K562 (cell line): ENCODE data around the gene GRIN2A. TPM values are rescaled to one million over a fixed set of nuclear protein-coding genes. Genes with fewer than 3 reads are reported as not detected.

Experiments
- ATAC-seq: fragments of 200-7000 bp; cut with Tn5 transposase; 3 replicates; pipeline ENCODE4 v1.9.1; 2020; ENCODE audit warnings: moderate library complexity
- BruUV-seq: library from RNA; stranded (reverse); fragments of 400-500 nt; replicated peaks from 2 replicates; lab custom pipeline; 2021; lab: Mats Ljungman, UMichigan
- CTCF ChIA-PET: fragments of 300-600 bp; formaldehyde crosslinking; extraction: SDS; loops from one replicate; lab custom pipeline; 2021; ENCODE audit warnings: low intra/inter-chr PET ratio; lab: Yijun Ruan, JAX
- POLR2A ChIA-PET: fragments of 300-600, 350-650 bp; sonication (Branson Sonifier 250); formaldehyde crosslinking; extraction: SDS; loops from one replicate; lab custom pipeline; 2021; ENCODE audit warnings: antibody characterized with exemption, inconsistent platforms; lab: Yijun Ruan, JAX
- DNase-seq, 4 experiments: peaks; one replicate each; pipeline versions ENCODE4 v3.0.0 to v3.0.0-alpha.2; 2011 to 2018; ENCODE audit warnings: low spot score in 3 of 4, mixed read lengths in 3 of 4; ENCODE audit errors: extremely low read depth in 1 of 4
- FAIRE-seq: peaks from 2 replicates; lab custom pipeline; 2011; peaks lifted over from hg19 to GRCh38; lab: Jason Lieb, UNC
- H2AFZ ChIP-seq: 2 replicates; pipeline ENCODE4 v1.6.0; 2011; ENCODE audit warnings: low read depth, low read length, control low read depth, inconsistent platforms
- H3K27ac ChIP-seq: fragments of 200-600 bp; 3 replicates; pipeline ENCODE4 v1.8.0; 2011; ENCODE audit warnings: low read depth, mild to moderate bottlenecking, control low read depth, inconsistent platforms, low read length, moderate library complexity, mixed read lengths; ENCODE audit errors: extremely low read depth
- H3K27me3 ChIP-seq, 2 experiments: fragments of 300-600 bp in 1 of 2; 2 replicates in 1 of 2; 3 replicates in 1 of 2; pipeline versions ENCODE4 v1.6.0 to v1.8.0; 2011; ENCODE audit warnings: inconsistent platforms in 2 of 2, low read length in 2 of 2, mild to moderate bottlenecking in 1 of 2, mixed read lengths in 1 of 2, moderate library complexity in 1 of 2; ENCODE audit not compliant: control insufficient read depth in 2 of 2, insufficient read depth in 2 of 2
- H3K36me3 ChIP-seq: fragments of 300-600 bp; 3 replicates; pipeline ENCODE4 v1.8.0; 2011; ENCODE audit warnings: mild to moderate bottlenecking, low read length, inconsistent platforms; ENCODE audit not compliant: control insufficient read depth, insufficient read depth
- H3K4me1 ChIP-seq, 2 experiments: fragments of 200-600 bp in 1 of 2; replicated peaks in 1 of 2; 2 replicates in 1 of 2; 3 replicates in 1 of 2; pipeline versions ENCODE4 v1.5.1 to v1.8.0; 2011; ENCODE audit warnings: inconsistent platforms in 2 of 2, low read length in 2 of 2, mild to moderate bottlenecking in 1 of 2, mixed read lengths in 1 of 2, moderate library complexity in 1 of 2; ENCODE audit not compliant: control insufficient read depth in 2 of 2, insufficient read depth in 2 of 2
- H3K4me2 ChIP-seq: 2 replicates; pipeline ENCODE4 v1.6.1; 2011; ENCODE audit warnings: low read length, control low read depth, inconsistent platforms, mixed read lengths; ENCODE audit not compliant: insufficient read depth
- H3K4me3 ChIP-seq: fragments of 200-600 bp; sonication (generic), shearing (Covaris generic); 2 replicates; pipeline ENCODE4 v1.5.1; 2016; ENCODE audit warnings: control low read depth, inconsistent platforms
- H3K79me2 ChIP-seq: fragments of 200-600 bp; 3 replicates; pipeline ENCODE4 v1.8.0; 2011; ENCODE audit warnings: low read length, inconsistent platforms; ENCODE audit not compliant: control insufficient read depth, insufficient read depth
- H3K9ac ChIP-seq, 2 experiments: 2 replicates each; pipeline versions ENCODE4 v1.6.0 to v1.6.1; 2011; ENCODE audit warnings: low read depth in 2 of 2, low read length in 2 of 2, control low read depth in 1 of 2, inconsistent platforms in 1 of 2, mild to moderate bottlenecking in 1 of 2, mixed read lengths in 1 of 2; ENCODE audit not compliant: insufficient read depth in 1 of 2
- H3K9me1 ChIP-seq: one replicate; pipeline ENCODE4 v1.6.0; 2011; ENCODE audit warnings: inconsistent platforms, mild to moderate bottlenecking, low read length, moderate library complexity; ENCODE audit not compliant: control insufficient read depth, insufficient read depth
- H3K9me3 ChIP-seq: replicated peaks from 2 replicates; pipeline ENCODE4 v1.5.1; 2011; ENCODE audit warnings: low read depth, low read length, inconsistent platforms; ENCODE audit not compliant: control insufficient read depth, insufficient read depth
- H4K20me1 ChIP-seq: replicated peaks from 2 replicates; pipeline ENCODE4 v1.6.1; 2011; ENCODE audit warnings: low read length, inconsistent platforms, mixed read lengths; ENCODE audit not compliant: control insufficient read depth, insufficient read depth
- ELF1 ChIP-seq: fragments of 200-800 bp; sonication (Bioruptor generic); IDR thresholded peaks from 2 replicates; pipeline ENCODE4 v1.6.1; 2016; ENCODE audit warnings: missing genetic modification characterization, missing compliant biosample characterization
- FOXA3 ChIP-seq, 2 experiments: fragments of 450-650 bp in 1 of 2; sonication (generic) in 1 of 2; formaldehyde crosslinking; IDR thresholded peaks in 1 of 2; conservative IDR thresholded peaks in 1 of 2; 2 replicates each; pipeline versions ENCODE4 v1.4.0 to v1.8.0; 2020 to 2022; ENCODE audit warnings: mild to moderate bottlenecking in 2 of 2, missing genetic modification reagents in 1 of 2
- MCM3 ChIP-seq: fragments of 450-650 bp; IDR thresholded peaks from 2 replicates; pipeline ENCODE4 v1.6.1; 2016
- NCOA6 ChIP-seq: fragments of 450-650 bp; IDR thresholded peaks from 2 replicates; pipeline ENCODE4 v1.6.1; 2017; ENCODE audit warnings: mild to moderate bottlenecking
- NFATC3 ChIP-seq: fragments of 450-650 bp; IDR thresholded peaks from 2 replicates; pipeline ENCODE4 v1.6.1; 2017; ENCODE audit warnings: mild to moderate bottlenecking
- RBFOX2 ChIP-seq: fragments of 200-400 bp; formaldehyde crosslinking; IDR thresholded peaks from 2 replicates; pipeline ENCODE4 v1.6.1; 2017; ENCODE audit warnings: low read depth, mild to moderate bottlenecking, low read length, moderate library complexity
- RFX7 ChIP-seq: fragments of 250-450 bp; sonication (Bioruptor Pico); IDR thresholded peaks from 2 replicates; pipeline ENCODE4 v1.5.1; 2021; ENCODE audit warnings: mild to moderate bottlenecking
- STAT6 ChIP-seq: sonication (generic); formaldehyde crosslinking; IDR thresholded peaks from 2 replicates; pipeline ENCODE4 v1.8.1; 2023; ENCODE audit warnings: mild to moderate bottlenecking, missing genetic modification reagents
- TCFL5 ChIP-seq: fragments of 250-450 bp; sonication (Bioruptor Pico); conservative IDR thresholded peaks from 2 replicates; pipeline ENCODE4 v1.6.1; 2021; ENCODE audit warnings: mild to moderate bottlenecking, moderate library complexity, matching md5 sums
- THRAP3 ChIP-seq: fragments of 450-650 bp; IDR thresholded peaks from 2 replicates; pipeline ENCODE4 v1.6.1; 2016; ENCODE audit warnings: mild to moderate bottlenecking, inconsistent platforms, borderline replicate concordance
- ZBTB5 ChIP-seq: fragments of 450-650 bp; IDR thresholded peaks from 2 replicates; pipeline ENCODE4 v1.6.1; 2017; ENCODE audit warnings: antibody characterized with exemption
- ZNF280A ChIP-seq: fragments of 450-650 bp; IDR thresholded peaks from 2 replicates; pipeline ENCODE4 v1.6.1; 2018; ENCODE audit warnings: mild to moderate bottlenecking, low read depth; ENCODE audit not compliant: partially characterized antibody
- ZNF282 ChIP-seq: sonication (generic); formaldehyde crosslinking; IDR thresholded peaks from 2 replicates; pipeline ENCODE4 v1.8.1; 2023; ENCODE audit warnings: missing genetic modification reagents
- ZNF512 ChIP-seq: IDR thresholded peaks from 2 replicates; pipeline ENCODE4 v1.6.1; 2016; ENCODE audit warnings: missing genetic modification characterization, missing compliant biosample characterization
- WGBS: fragments of 100-300 bp; shearing (Covaris generic); methylation state at CpG from one replicate; pipeline ENCODE4 v1.1.6; 2016; ENCODE audit warnings: low coverage, mixed read lengths; ENCODE audit not compliant: insufficient coverage; ENCODE audit errors: missing lambda C conversion rate; 5-methylcytosine and 5-hydroxymethylcytosine counted together
- in situ Hi-C: fragments of 300-500 bp; cut with MboI; formaldehyde crosslinking; loops from 4 replicates; pipeline ENCODE4 v1.15.0; 2018; ENCODE audit warnings: inconsistent platforms, mixed read lengths
- intact Hi-C: fragments of 100-400 bp; cut with micrococcal nuclease; formaldehyde crosslinking; loops from 2 replicates; pipeline ENCODE4 v1.14.2; 2022
- polyA plus RNA-seq, 8 experiments: library from polyadenylated mRNA; depleted of rRNA in 4 of 8; stranded (reverse) in 5 of 8; unstranded in 3 of 8; fragments of >200 nt; fragmentation: Nextera tagmentation in 2 of 8; fragmentation: Illumina TruSeq in 1 of 8; extraction: Ambion mirVana in 2 of 8; extraction: Trizol in 1 of 8; gene quantifications; 2 replicates each; pipeline versions ENCODE4 v1.2.1 to v1.2.3, GENCODE V29; 2011 to 2014; ENCODE audit warnings: inconsistent platforms in 1 of 8, missing spikeins in 1 of 8
- total RNA-seq, 7 experiments: library from RNA; depleted of rRNA in 6 of 7; stranded (reverse); fragments of >200 nt in 6 of 7; fragmentation: Illumina TruSeq in 2 of 7; extraction: Trizol in 2 of 7; gene quantifications; 2 replicates each; pipeline versions ENCODE4 v1.2.1 to v1.2.3, GENCODE V29; 2011 to 2021; ENCODE audit warnings: low replicate concordance in 1 of 7

The GRIN2A gene
- total and polyA plus RNA-seq, 9 of the 15 experiments (the other 6 are each of a cell fraction or from before 2014, with no cell fraction given), result not detected

- TF ChIP-seq ZNF512 (tag) (no peak), RBFOX2 (no peak), FOXA3 (CRISPR knock-in tag; conservative IDR thresholded peaks at IDR 0.05 in 1 of 2, IDR thresholded peaks at IDR 0.05 in 1 of 2) (no peak), ZNF282 (no peak), THRAP3 (no peak)
Measured at GRCh38 chr16:9817586-9817985, 364.6 kb downstream of the GRIN2A start (continued).

GRCh38 chr16:9816644-9817043 lies 365.6 kb downstream of the GRIN2A start:
- Histone ChIP-seq H4K20me1 (no peaks in the 10 kb centered on the region), H3K4me2 (no peak overlapping the region), H2AFZ (no peak overlapping the region), H3K79me2 (no peaks in the 10 kb centered on the region), H3K4me3 (no peak overlapping the region), H3K9me1 (no peaks in the 10 kb centered on the region), H3K9ac (no peak overlapping the region), H3K27me3 (no peaks in the 10 kb centered on the region; a peak in 1 of 5 replicates), H3K4me1 (no peaks in the 10 kb centered on the region), H3K27ac (no peak overlapping the region), H3K36me3 (no peaks in the 10 kb centered on the region), H3K9me3 (no peaks in the 10 kb centered on the region)
- ATAC-seq, result no peak
- intact Hi-C loops (no loop called here), in situ Hi-C loops (no loop called here)
- POLR2A ChIA-PET, result no interaction called here
- no TSS peak for BruUV-seq
- CTCF ChIA-PET, result no interaction called here
- WGBS, result 0% methylated on average over 2 of the region's 2 CpGs
- TF ChIP-seq TCFL5, result no peak
- no peak for TF ChIP-seq ELF1 (tag)
- no peak for TF ChIP-seq NFATC3
- no peak for TF ChIP-seq ZNF280A
- no peak for TF ChIP-seq NCOA6
- no peak for TF ChIP-seq MCM3
- TF ChIP-seq ZBTB5, result no peak
- TF ChIP-seq RFX7 (CRISPR knock-in tag), result no peak
- no peak for TF ChIP-seq STAT6 (CRISPR knock-in tag)
- DNase-seq, result no peak
- FAIRE-seq, result no peak
